A172 (cell line): Measurements from ENCODE around the gene ETFDH. TPM values are rescaled to one million over a fixed set of nuclear protein-coding genes. Genes with fewer than 3 reads are reported as not detected.
A peak's percentile ranks its signal among the peaks of the same experiment; 100 is the strongest.
"Not testable (repeated sequence)": the region's sequence is repeated elsewhere in the genome, so short reads cannot be mapped to it uniquely, and the experiment has no call there.

ENCODE experiments used
- DNase-seq: peaks from one replicate; pipeline ENCODE4 v3.0.0-alpha.2; 2015; ENCODE audit warnings: low spot score
- total RNA-seq: library from RNA; depleted of rRNA; stranded (reverse); fragments of >200 nt; shearing (Covaris generic); gene quantifications from 2 replicates; pipeline ENCODE4 v1.2.3, GENCODE V29; 2014; rRNA removed

The ETFDH gene
- total RNA-seq, result 18.1 and 31.9 TPM in 2 replicates

- peak; percentile 97 for DNase-seq
These were observed at the start of gene ETFDH for GRCh38 chr4:158671915-158672806. TSS of gene ETFDH (plus strand) at chr4:158672296. CDS start at chr4:158672457, 161 bp downstream.

- DNase-seq, result peak; percentile 56
These were observed 47.1 kb upstream of the ETFDH start for GRCh38 chr4:158624889-158625478.

- DNase-seq, result no peak
These were observed 46.6 kb upstream of the ETFDH start for GRCh38 chr4:158625544-158625943.

GRCh38 chr4:158630893-158631292 is 41.2 kb upstream of the ETFDH start:
- DNase-seq, result peak; percentile 78

- DNase-seq, result no peak
These were observed 35.5 kb upstream of the ETFDH start for GRCh38 chr4:158636619-158637018.

GRCh38 chr4:158644356-158644755 is 27.7 kb upstream of the ETFDH start:
- DNase-seq, result no peak

GRCh38 chr4:158644760-158645159 is 27.3 kb upstream of the ETFDH start:
- DNase-seq, result no peak

GRCh38 chr4:158649111-158649680 is 22.9 kb upstream of the ETFDH start:
- DNase-seq, result no peak

- DNase-seq, result no peak
These were observed 19.2 kb upstream of the ETFDH start for GRCh38 chr4:158652920-158653319.

GRCh38 chr4:158656439-158656838 is 15.7 kb upstream of the ETFDH start:
- DNase-seq, result no peak

GRCh38 chr4:158657291-158657690 is 14.8 kb upstream of the ETFDH start:
- DNase-seq, result no peak

- DNase-seq, result not testable (repeated sequence)
These were observed 8.8 kb upstream of the ETFDH start for GRCh38 chr4:158663255-158663654.

GRCh38 chr4:158663707-158664625 is 8.1 kb upstream of the ETFDH start:
- not testable (repeated sequence) for DNase-seq

- no peak for DNase-seq
These were observed 7.3 kb upstream of the ETFDH start for GRCh38 chr4:158664806-158665205.

- DNase-seq, result no peak
These were observed 5.2 kb upstream of the ETFDH start for GRCh38 chr4:158666892-158667291.

- peak; percentile 22 for DNase-seq
These were observed 4.4 kb upstream of the ETFDH start for GRCh38 chr4:158667651-158668198.

- no peak for DNase-seq
These were observed 2.8 kb upstream of the ETFDH start for GRCh38 chr4:158669310-158669709.

GRCh38 chr4:158670975-158671664 is 976 bp upstream of the ETFDH start:
- peak; percentile 75 for DNase-seq

GRCh38 chr4:158671665-158671914 is 506 bp upstream of the ETFDH start, which contains the start of gene C4orf46:
TSS of gene C4orf46 (minus strand) at chr4:158671887. CDS start at chr4:158671801, 86 bp downstream.
- DNase-seq, result no peak

GRCh38 chr4:158673633-158674032 is 1.5 kb downstream of the ETFDH start:
- DNase-seq, result no peak

- no peak for DNase-seq
These were observed 4.0 kb downstream of the ETFDH start for GRCh38 chr4:158676076-158676475.
